Stimulated activated CD8-positive, alpha-beta memory T cell treated with anti-CD3 and anti-CD28 coated beads, Interleukin-12 subunit alpha, Interleukin-12 subunit beta, amount 100 ng/mL, for 1 hour (primary cell): ENCODE results near the gene BDKRB2.
"Not testable (repeated sequence)": the region's sequence is repeated elsewhere in the genome, so short reads cannot be mapped to it uniquely, and the experiment has no call there.

Experiments used
- DNase-seq: peaks from one replicate; pipeline ENCODE4 v3.0.0-alpha.2; 2020; ENCODE audit warnings: low read depth

Gene BDKRB2

GRCh38 chr14:96225213-96225612 lies 20.6 kb downstream of the BDKRB2 start:
- DNase-seq, result no peak

GRCh38 chr14:96225745-96226151 lies 21.1 kb downstream of the BDKRB2 start:
- no peak for DNase-seq

GRCh38 chr14:96227428-96227827 lies 22.8 kb downstream of the BDKRB2 start:
- DNase-seq, result no peak

GRCh38 chr14:96229315-96229714 lies 24.7 kb downstream of the BDKRB2 start:
- DNase-seq, result no peak

DNA sequence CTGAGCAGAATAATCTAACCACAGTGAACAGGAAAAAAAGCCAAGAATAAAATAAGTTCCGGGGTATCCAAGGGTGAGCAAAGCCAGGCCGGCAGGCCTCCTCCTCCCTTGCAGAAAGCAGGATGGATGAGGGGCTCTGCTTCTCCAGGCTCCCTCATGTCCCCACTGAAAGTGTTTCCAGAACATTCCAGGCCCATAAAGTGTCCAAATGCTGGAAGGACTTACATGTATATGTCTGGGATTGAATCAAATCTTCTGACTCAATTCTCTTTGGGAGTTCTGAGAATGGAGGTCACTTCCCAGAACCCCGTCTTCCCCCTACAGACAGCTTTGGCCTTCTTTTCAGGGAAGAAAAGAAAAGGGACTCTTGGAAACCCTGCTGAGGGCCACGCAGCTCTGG lies 26.4 kb downstream of the BDKRB2 start:
- DNase-seq, result no peak

DNA sequence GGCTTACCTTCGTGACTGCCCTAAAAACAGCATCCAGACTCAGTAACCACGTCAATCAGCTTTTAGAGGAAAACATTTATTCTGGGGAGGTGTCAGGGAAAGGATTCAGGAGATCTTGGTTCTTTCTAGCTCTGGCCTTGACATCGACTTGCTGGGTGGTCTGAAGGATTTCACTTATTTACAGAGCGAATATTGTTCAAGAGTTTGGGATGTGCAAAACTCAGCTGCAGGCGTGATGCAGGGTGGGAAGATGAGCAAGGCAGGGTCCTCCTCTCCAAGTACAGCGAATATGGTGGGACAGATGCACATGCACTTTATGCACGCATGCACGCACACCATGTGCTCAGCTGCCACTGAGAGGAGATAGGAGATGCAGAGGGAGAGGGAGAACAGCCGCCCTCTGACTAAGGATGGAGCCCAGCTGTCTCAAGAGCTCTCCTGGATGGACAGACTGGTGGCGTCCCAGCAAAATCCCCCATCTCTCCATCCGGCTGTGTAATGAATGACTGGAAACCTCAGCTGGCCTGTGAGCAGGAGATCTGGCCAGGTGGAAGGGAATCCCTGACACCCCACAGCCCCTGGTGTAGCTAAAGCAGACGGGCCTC lies 27.0 kb downstream of the BDKRB2 start:
- no peak for DNase-seq

DNA sequence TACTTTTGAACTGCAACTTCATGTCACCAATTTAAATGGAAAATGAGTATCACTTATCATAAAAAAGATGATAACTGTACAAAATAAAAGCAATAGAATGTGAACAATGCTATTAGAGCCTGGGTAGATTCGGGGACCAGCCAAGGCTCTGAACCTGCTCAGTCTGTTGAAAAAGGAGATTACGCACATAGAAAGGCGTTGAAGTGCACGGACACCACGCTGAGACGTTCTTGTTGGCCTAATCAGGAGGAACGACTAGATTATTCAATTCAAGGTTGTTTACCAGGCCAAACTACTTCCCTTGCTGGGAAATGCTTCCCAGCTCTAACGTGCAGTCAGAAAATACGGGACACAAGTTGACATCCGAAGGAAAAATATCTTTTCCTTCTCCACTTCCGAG lies 27.9 kb downstream of the BDKRB2 start:
- DNase-seq, result no peak

DNA sequence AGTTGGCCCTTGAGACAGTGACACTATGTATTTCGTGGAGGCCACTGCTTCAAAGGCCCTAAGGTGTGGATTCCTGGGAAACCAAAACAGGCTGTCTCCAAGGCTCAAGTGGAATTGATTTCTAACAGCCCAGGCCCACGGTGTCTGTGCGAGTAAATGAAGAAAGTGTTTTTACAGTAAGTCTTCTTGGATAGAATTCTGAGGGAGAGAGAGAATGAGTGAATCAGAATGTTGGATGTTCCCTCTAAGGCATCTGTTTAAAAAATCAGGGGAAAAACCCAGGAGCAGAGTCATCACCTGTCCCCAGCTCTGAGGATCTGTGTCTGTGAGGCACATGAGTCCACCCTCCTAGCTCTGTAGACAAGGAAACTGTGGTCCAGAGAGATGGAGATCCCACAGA lies 29.0 kb downstream of the BDKRB2 start:
- DNase-seq, result no peak

- no peak for DNase-seq
These were observed 30.8 kb downstream of the BDKRB2 start for GRCh38 chr14:96235426-96235825.

DNA sequence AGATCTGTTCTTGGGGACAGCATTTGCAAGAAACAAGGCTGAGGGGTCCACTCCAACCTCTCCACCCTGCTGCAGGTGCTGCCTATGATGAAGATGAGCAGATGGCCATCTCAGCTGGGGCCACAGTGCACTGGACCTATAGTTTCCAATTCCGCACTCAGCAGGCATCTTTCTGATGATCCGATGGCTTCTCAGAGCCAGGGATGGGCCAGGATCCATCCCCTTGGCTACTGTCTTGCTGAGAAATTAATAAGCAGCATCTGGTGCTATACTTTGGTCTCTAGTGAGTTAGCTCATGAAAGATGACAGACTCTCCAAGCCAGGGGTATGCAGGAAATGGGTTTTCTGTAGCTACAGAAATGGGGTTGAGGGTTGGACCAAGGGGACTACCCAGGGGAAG lies 33.0 kb downstream of the BDKRB2 start:
- DNase-seq, result no peak

DNA sequence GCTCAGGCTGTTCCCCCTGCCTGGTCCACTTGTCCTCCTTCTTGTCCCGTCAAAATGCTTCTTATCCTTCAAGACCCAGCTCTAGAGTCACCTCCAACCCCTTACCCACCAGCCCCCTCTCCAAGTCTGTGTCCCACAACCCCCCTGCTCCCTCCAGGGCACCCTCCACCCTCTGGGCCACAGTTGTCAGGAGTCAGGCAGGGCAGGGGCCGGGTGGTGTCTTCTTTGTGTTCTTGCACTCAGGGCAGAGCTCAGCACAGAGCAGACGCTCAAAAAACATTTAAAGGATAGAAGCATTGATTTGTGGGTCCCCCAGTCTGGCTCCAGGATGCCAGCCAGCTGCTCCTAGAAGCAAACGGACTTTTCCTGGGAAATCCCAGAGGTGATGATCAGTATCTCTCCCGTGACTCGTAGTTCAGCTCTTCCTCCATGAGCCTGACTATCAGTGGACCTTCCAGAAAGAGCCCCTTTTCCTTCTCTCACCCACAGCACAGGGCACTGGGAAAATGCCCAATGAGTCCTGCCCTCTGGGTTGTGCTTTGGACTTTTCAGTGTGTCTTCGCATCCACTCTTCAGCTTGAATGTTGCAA lies 34.1 kb downstream of the BDKRB2 start:
- no peak for DNase-seq

- no peak for DNase-seq
These were observed 35.1 kb downstream of the BDKRB2 start for GRCh38 chr14:96239711-96240141.

- DNase-seq, result no peak
These were observed 36.0 kb downstream of the BDKRB2 start for GRCh38 chr14:96240641-96241040.

DNA sequence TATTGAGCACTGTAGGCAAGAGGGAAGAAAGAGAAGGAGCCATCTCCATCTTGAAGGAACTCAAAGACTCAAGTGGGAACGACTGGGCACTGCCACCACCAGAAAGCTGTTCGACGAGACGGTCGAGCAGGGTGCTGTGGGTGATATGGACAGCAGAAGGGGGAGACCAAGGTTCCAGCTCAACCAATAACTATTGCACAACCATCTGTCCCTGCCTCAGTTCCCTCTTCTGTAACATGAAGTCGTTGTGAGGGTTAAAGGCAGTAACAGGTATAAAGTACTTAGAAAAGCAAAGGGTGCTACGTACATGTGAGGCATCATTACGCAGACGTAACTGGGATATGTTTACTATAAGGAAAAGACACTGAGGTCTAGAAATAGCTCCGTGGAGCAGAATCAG lies 37.5 kb downstream of the BDKRB2 start:
- no peak for DNase-seq

GRCh38 chr14:96243785-96244184 lies 39.1 kb downstream of the BDKRB2 start:
- no peak for DNase-seq

GRCh38 chr14:96245074-96245473 lies 40.4 kb downstream of the BDKRB2 start:
- DNase-seq, result not testable (repeated sequence)

GRCh38 chr14:96245710-96246538 lies 41.3 kb downstream of the BDKRB2 start:
- DNase-seq, result no peak

- no peak for DNase-seq
These were observed 41.9 kb downstream of the BDKRB2 start for GRCh38 chr14:96246539-96246847.

DNA sequence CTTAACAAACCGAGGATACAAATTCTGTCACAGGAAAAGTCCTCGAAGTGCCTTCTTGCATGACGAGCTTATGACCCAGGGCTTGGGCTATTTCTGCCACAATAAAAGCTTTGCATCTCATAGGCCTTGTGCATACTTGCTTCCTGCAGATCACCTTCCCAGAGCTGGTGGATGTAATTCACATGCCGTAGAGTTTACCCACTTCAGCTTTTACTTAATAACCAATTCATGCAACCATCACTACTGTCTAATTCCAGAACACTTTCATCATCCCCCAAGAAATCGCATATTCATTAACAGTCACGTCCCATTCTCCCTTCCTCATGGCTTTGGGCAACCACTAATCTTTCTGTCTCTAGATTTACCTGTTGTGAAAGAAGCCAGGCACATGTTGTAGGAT lies 42.4 kb downstream of the BDKRB2 start:
- DNase-seq, result no peak

DNA sequence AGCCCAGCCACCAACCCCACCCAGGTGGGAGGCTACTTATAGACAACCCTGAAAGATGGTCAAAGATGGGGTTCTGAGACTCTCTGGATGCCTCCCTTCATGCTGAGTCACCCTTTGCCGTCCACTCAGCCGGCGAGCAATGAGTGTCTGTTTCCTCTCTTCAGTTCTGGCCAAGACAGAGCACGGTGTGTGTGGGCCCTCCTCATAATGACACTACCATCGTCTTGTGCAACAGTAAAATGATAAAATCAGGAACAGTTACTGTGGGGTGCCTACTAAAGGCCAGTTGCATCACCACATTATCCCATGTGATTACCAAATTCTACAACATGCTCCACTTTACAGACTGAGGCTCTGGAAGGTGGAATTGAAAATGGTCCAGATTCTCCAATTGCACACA lies 44.4 kb downstream of the BDKRB2 start:
- no peak for DNase-seq

- DNase-seq, result no peak
These were observed 45.8 kb downstream of the BDKRB2 start for GRCh38 chr14:96250485-96250884.

GRCh38 chr14:96251656-96252155 lies 47.1 kb downstream of the BDKRB2 start:
- no peak for DNase-seq

DNA sequence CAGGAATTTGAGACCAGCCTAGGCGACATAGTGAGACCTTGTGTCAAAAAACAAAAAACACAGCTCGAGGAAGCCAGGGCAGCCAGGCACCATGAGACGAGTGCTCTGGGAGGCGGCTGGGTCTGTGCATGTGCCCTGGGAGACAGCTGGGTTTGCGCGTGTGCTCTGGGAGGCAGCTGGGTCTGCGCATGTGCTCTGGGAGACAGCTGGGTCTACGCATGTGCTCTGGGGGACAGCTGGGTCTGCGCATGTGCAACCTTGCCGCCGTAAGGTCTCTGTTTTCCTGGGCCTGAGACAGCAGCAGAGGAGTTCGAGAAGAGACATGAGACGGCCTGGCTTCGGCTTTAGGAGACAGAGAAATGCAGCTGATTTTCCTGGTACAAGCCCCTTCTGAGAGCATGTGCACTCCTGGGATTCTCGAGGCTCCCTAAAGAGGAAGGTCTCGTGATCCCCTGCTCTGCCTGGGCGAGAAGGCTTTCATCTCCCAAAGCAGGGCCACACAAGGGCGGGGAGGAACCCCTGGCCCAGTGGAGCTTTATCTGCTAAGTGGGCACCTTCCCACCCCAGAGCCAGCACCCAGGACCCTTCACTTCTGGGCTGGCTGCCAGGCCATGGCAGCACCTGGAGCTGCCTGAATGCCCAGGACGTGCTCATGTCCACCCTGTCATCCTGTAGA lies 47.8 kb downstream of the BDKRB2 start:
- no peak for DNase-seq
